ENCODE data around the gene RAG2.

DNA sequence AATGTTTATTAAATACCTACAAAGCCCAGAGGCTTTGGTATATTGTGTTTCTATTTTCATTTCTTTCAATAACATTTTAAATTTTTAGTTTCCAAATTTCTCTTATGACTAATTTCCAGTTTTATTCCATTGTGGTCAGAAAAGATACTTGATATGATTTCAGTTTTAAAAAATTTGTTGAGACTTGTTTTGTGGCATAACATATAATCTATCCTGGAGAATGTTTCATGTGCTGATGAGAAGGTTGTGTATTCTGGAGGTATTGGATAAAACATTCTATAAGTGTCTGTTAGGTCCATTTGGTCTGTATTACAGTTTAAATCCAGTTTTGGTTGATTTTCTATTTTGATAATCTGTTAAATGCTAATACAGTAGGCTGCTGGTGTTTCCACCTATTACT lies 40.0 kb downstream of the RAG2 start:
- TF ChIP-seq POLR2A (IDR thresholded peaks at IDR 0.05; ENCODE audit: low read depth, low read length) (no peak), CTCF (conservative IDR thresholded peaks at IDR 0.05; ENCODE audit: low read depth, low read length) (no peak)
